ENCODE data around the gene SLC9A9. TPM values are rescaled to one million over a fixed set of nuclear protein-coding genes. Genes with fewer than 3 reads are reported as not detected.

SLC9A9 gene
- total and polyA plus RNA-seq, 2 of the 8 experiments (the other 6 are each of a cell fraction or from before 2014, with no cell fraction given) = 0.48 to 1.1 TPM

- TF ChIP-seq JUN (IDR thresholded peaks at IDR 0.05; ENCODE audit: low read depth, low read length) (no peak), NRF1 (IDR thresholded peaks at IDR 0.05; ENCODE audit: low read depth, low read length) (no peak)
These were observed 190.9 kb downstream of the SLC9A9 start (continued) for GRCh38 chr3:143657391-143657790.
